GM12878 (cell line): ENCODE data around the gene MARCHF9. TPM values are rescaled to one million over a fixed set of nuclear protein-coding genes. Genes with fewer than 3 reads are reported as not detected.

Source experiments
- ATAC-seq: fragments of 200-7000 bp; cut with Tn5 transposase; 3 replicates; pipeline ENCODE4 v1.9.1; 2020; ENCODE audit warnings: mild to moderate bottlenecking, moderate library complexity
- BruUV-seq: library from RNA; stranded (reverse); fragments of 400-500 nt; replicated peaks from 2 replicates; lab custom pipeline; 2021; lab: Mats Ljungman, UMichigan
- CTCF ChIA-PET: fragments of 300-600 bp; sonication (Branson Sonifier 250); formaldehyde crosslinking; extraction: SDS; loops from one replicate; lab custom pipeline; 2021; ENCODE audit warnings: inconsistent platforms; lab: Yijun Ruan, JAX
- POLR2A ChIA-PET: fragments of 350-600 bp; formaldehyde crosslinking; extraction: SDS; loops from one replicate; lab custom pipeline; 2021; ENCODE audit warnings: inconsistent platforms; lab: Charles Lee
- RAD21 ChIA-PET: fragments of 300-600 bp; sonication (Branson Sonifier 250); formaldehyde crosslinking; loops from one replicate; lab custom pipeline; 2023; ENCODE audit warnings: antibody characterized with exemption; ENCODE audit not compliant: unreplicated experiment; lab: Charles Lee
- SMC1A ChIA-PET: fragments of 300-600 bp; sonication (Branson Sonifier 250); formaldehyde crosslinking; loops from one replicate; lab custom pipeline; 2023; ENCODE audit not compliant: unreplicated experiment, uncharacterized antibody; lab: Charles Lee
- DNase-seq: peaks from one replicate; pipeline ENCODE4 v3.0.0-alpha.2; 2011; ENCODE audit warnings: low read depth, low spot score
- FAIRE-seq: peaks from 3 replicates; lab custom pipeline; 2011; peaks lifted over from hg19 to GRCh38; lab: Jason Lieb, UNC
- H2AFZ ChIP-seq: 2 replicates; pipeline ENCODE4 v1.6.0; 2011; ENCODE audit warnings: low read depth, low read length, control low read depth; ENCODE audit not compliant: control insufficient read depth
- H3K27ac ChIP-seq: 2 replicates; pipeline ENCODE4 v1.5.1; 2011; ENCODE audit warnings: control low read depth; ENCODE audit not compliant: control insufficient read depth, insufficient read depth
- H3K27me3 ChIP-seq, 2 experiments: replicated peaks in 1 of 2; 2 replicates each; pipeline versions ENCODE4 v1.6.0 to v1.6.1; 2011; ENCODE audit warnings: low read length in 1 of 2; ENCODE audit not compliant: control insufficient read depth in 2 of 2, insufficient read depth in 2 of 2
- H3K36me3 ChIP-seq, 2 experiments: 2 replicates each; pipeline ENCODE4 v1.5.1; 2011; ENCODE audit warnings: low read length in 1 of 2; ENCODE audit not compliant: control insufficient read depth in 2 of 2, insufficient read depth in 2 of 2
- H3K4me1 ChIP-seq: 2 replicates; pipeline ENCODE4 v1.6.1; 2011; ENCODE audit warnings: mild to moderate bottlenecking, low read length, moderate library complexity, mixed read lengths; ENCODE audit not compliant: control insufficient read depth, insufficient read depth
- H3K4me2 ChIP-seq: 2 replicates; pipeline ENCODE4 v1.6.0; 2011; ENCODE audit warnings: control low read depth; ENCODE audit not compliant: control insufficient read depth, insufficient read depth
- H3K4me3 ChIP-seq: fragments of 200-600 bp; sonication (generic); 2 replicates; pipeline ENCODE4 v1.5.1; 2016
- H3K79me2 ChIP-seq: 2 replicates; pipeline ENCODE4 v1.6.0; 2011; ENCODE audit warnings: low read length; ENCODE audit not compliant: control insufficient read depth, insufficient read depth
- H3K9ac ChIP-seq: 2 replicates; pipeline ENCODE4 v1.8.0; 2011; ENCODE audit warnings: low read length, control low read depth, mixed read lengths; ENCODE audit not compliant: control insufficient read depth, insufficient read depth
- H3K9me3 ChIP-seq: replicated peaks from 3 replicates; pipeline ENCODE4 v1.5.1; 2011; ENCODE audit warnings: mild to moderate bottlenecking, low read length; ENCODE audit not compliant: control insufficient read depth, insufficient read depth
- H4K20me1 ChIP-seq: 2 replicates; pipeline ENCODE4 v1.6.0; 2011; ENCODE audit not compliant: control insufficient read depth, insufficient read depth
- SP1 ChIP-seq: IDR thresholded peaks from one replicate; pipeline ENCODE4 v1.6.1; 2011; ENCODE audit warnings: low read depth, low read length
- TARDBP ChIP-seq: IDR thresholded peaks from 2 replicates; pipeline ENCODE4 v1.6.1; 2016; ENCODE audit warnings: borderline replicate concordance
- WGBS: methylation state at CpG from one replicate; pipeline ENCODE4 v1.1.6; 2016; ENCODE audit warnings: low lambda C conversion rate; ENCODE audit not compliant: insufficient replicate concordance, insufficient coverage; ENCODE audit errors: missing lambda C conversion rate; 5-methylcytosine and 5-hydroxymethylcytosine counted together
- in situ Hi-C: fragments of 300-500 bp; cut with MboI; formaldehyde crosslinking; loops from 9 replicates; pipeline ENCODE4 v1.14.3; 2018; ENCODE audit warnings: mixed read lengths
- intact Hi-C: fragments of 100-400 bp; cut with micrococcal nuclease; formaldehyde crosslinking; loops from one replicate; pipeline ENCODE4 v1.14.2; 2022; ENCODE audit not compliant: unreplicated experiment
- microRNA-seq: library from miRNA; unstranded; fragments of <30 nt; microRNA quantifications from one replicate; pipeline ENCODE4, GENCODE V29; 2018
- polyA plus RNA-seq, 11 experiments: library from polyadenylated mRNA; depleted of rRNA in 4 of 11; unstranded in 6 of 11; stranded (reverse) in 5 of 11; fragments of >200 nt; fragmentation: Nextera tagmentation in 4 of 11; fragmentation: Illumina TruSeq in 1 of 11; extraction: Ambion mirVana in 4 of 11; extraction: Trizol in 1 of 11; gene quantifications; 1 replicate in 1 of 11; 2 replicates in 10 of 11; pipeline versions ENCODE4 v1.2.1 to v1.2.3, GENCODE V29; 2011 to 2016; ENCODE audit warnings: inconsistent platforms in 2 of 11, missing spikeins in 2 of 11, low read depth in 1 of 11
- small RNA-seq: library from RNA; depleted of rRNA; stranded (forward); fragments of <200 nt; gene quantifications from one replicate; pipeline ENCODE3, GENCODE V24; 2014
- total RNA-seq, 4 experiments: library from RNA; depleted of rRNA in 3 of 4; stranded (reverse); fragments of >200 nt in 3 of 4; fragmentation: Illumina TruSeq in 1 of 4; extraction: Trizol in 1 of 4; gene quantifications; 2 replicates each; pipeline versions ENCODE4 v1.2.1 to v1.2.3, GENCODE V29; 2013 to 2021

Gene MARCHF9
- total and polyA plus RNA-seq, 10 of the 15 experiments (the other 5 are each of a cell fraction or from before 2014, with no cell fraction given): 2.4 to 29.3 (median 13.0) TPM

DNA sequence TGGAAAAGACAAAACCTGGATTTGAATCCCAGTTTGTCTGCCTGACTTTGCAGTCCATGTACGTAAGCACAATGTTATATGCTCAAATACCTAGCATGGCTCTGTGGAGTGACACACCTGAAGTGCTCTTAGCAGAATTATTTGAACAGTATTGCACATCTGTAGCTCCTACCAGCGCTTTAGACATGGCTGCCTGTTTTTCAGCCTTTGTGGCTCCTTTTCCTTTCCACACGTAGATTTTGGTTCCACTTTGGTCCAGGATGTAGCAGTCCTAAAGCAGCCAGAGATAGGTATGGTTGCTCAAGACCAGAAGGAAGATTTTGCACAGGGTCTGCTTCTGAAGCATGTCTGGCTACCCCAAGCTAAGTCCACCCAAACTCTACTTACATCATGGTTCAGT is 54.5 kb downstream of the MARCHF9 start:
- no peak overlapping the region for H3K9ac ChIP-seq
- in situ Hi-C loops (no loop called here), intact Hi-C loops (no loop called here)
- H3K4me2 ChIP-seq: no peak overlapping the region
- H4K20me1 ChIP-seq: no peaks in the 10 kb centered on the region
- no peak for FAIRE-seq
- WGBS: 76% methylated on average over 3 of the region's 3 CpGs
- H3K9me3 ChIP-seq: no peaks in the 10 kb centered on the region
- H3K36me3 ChIP-seq: no peaks in the 10 kb centered on the region; a peak in 2 of 4 replicates
- SMC1A ChIA-PET: no interaction called here
- no peaks in the 10 kb centered on the region for H3K4me1 ChIP-seq
- H2AFZ ChIP-seq: no peak overlapping the region
- RAD21 ChIA-PET: no interaction called here
- CTCF ChIA-PET: no interaction called here
- POLR2A ChIA-PET: interaction anchor here (0.7 kb wide), 1 partner anchor 24 kb away, joined by 3 read pairs; no protein-coding TSS in a partner anchor
- no TSS peak for BruUV-seq
- DNase-seq: no peak
- H3K4me3 ChIP-seq: no peak overlapping the region
- ATAC-seq: no peak
- no peak for TF ChIP-seq TARDBP
- TF ChIP-seq SP1: no peak
- TF ChIP-seq, all 136 proteins: peak for 0
- Histone ChIP-seq H3K79me2 (no peaks in the 10 kb centered on the region), H3K27ac (no peak overlapping the region), H3K27me3 (no peaks in the 10 kb centered on the region)

Small RNAs within 50 kb of the gene (microRNA-seq; reads per million reads assigned to microRNA genes)
- not detected for gene MIR6759

Small RNAs within 50 kb of the gene (small RNA-seq; reads per million reads assigned to genes)
- gene RNU6-1083P: not detected

Other genes with a start within 250 kb of the MARCHF9 start
Only the 7 nearest of the 19 such genes appear.
- gene AGAP2, start 16.4 kb upstream of the MARCHF9 start, total RNA-seq (2014; rRNA removed): 11.1 and 14.1 TPM in 2 replicates
- gene AGAP2, start 16.4 kb upstream of the MARCHF9 start, total RNA-seq (2014; rRNA removed; fragmentation: Illumina TruSeq; extraction: Trizol): 10.2 and 13.9 TPM in 2 replicates
- gene AGAP2, start 16.4 kb upstream of the MARCHF9 start, total RNA-seq (2021): 17.9 and 19.8 TPM in 2 replicates
- 11.6 and 13.9 TPM in 2 replicates for gene AGAP2, start 16.4 kb upstream of the MARCHF9 start, polyA plus RNA-seq (2011; rRNA removed)
- 6.8 and 10.6 TPM in 2 replicates for gene AGAP2, start 16.4 kb upstream of the MARCHF9 start, polyA plus RNA-seq (2014; fragmentation: Illumina TruSeq; extraction: Trizol)
- under 1 TPM; 0.29 to 0.47 TPM for gene AGAP2, start 16.4 kb upstream of the MARCHF9 start, polyA plus RNA-seq (2014; fragmentation: Nextera tagmentation; extraction: Ambion mirVana)
- gene AGAP2, start 16.4 kb upstream of the MARCHF9 start, polyA plus RNA-seq (2014; rRNA removed): 11.3 and 13.6 TPM in 2 replicates
- gene AGAP2, start 16.4 kb upstream of the MARCHF9 start, polyA plus RNA-seq (2016; fragmentation: Nextera tagmentation; extraction: Ambion mirVana): 1 to 10 TPM; 2.5 to 2.8 TPM
- gene TSPAN31, start 10.1 kb upstream of the MARCHF9 start, total RNA-seq (2014; rRNA removed): 24.8 and 32.7 TPM in 2 replicates
- 18.8 and 21.7 TPM in 2 replicates for gene TSPAN31, start 10.1 kb upstream of the MARCHF9 start, total RNA-seq (2014; rRNA removed; fragmentation: Illumina TruSeq; extraction: Trizol)
- gene TSPAN31, start 10.1 kb upstream of the MARCHF9 start, total RNA-seq (2021): 11.8 and 13.8 TPM in 2 replicates
- gene TSPAN31, start 10.1 kb upstream of the MARCHF9 start, polyA plus RNA-seq (2011; rRNA removed): 32.2 and 40.4 TPM in 2 replicates
- 24.7 and 27.0 TPM in 2 replicates for gene TSPAN31, start 10.1 kb upstream of the MARCHF9 start, polyA plus RNA-seq (2014; fragmentation: Illumina TruSeq; extraction: Trizol)
- 10 to 100 TPM; 23.4 to 25.1 TPM for gene TSPAN31, start 10.1 kb upstream of the MARCHF9 start, polyA plus RNA-seq (2014; fragmentation: Nextera tagmentation; extraction: Ambion mirVana)
- 19.0 and 20.8 TPM in 2 replicates for gene TSPAN31, start 10.1 kb upstream of the MARCHF9 start, polyA plus RNA-seq (2014; rRNA removed)
- 10 to 100 TPM; 27.7 to 30.0 TPM for gene TSPAN31, start 10.1 kb upstream of the MARCHF9 start, polyA plus RNA-seq (2016; fragmentation: Nextera tagmentation; extraction: Ambion mirVana)
- gene CDK4, start 2.8 kb upstream of the MARCHF9 start, total RNA-seq (2014; rRNA removed): 201 and 202 TPM in 2 replicates
- gene CDK4, start 2.8 kb upstream of the MARCHF9 start, total RNA-seq (2014; rRNA removed; fragmentation: Illumina TruSeq; extraction: Trizol): 116 and 120 TPM in 2 replicates
- 189 TPM in 2 replicates for gene CDK4, start 2.8 kb upstream of the MARCHF9 start, total RNA-seq (2021)
- gene CDK4, start 2.8 kb upstream of the MARCHF9 start, polyA plus RNA-seq (2011; rRNA removed): 155 and 251 TPM in 2 replicates
- 213 and 240 TPM in 2 replicates for gene CDK4, start 2.8 kb upstream of the MARCHF9 start, polyA plus RNA-seq (2014; fragmentation: Illumina TruSeq; extraction: Trizol)
- gene CDK4, start 2.8 kb upstream of the MARCHF9 start, polyA plus RNA-seq (2014; fragmentation: Nextera tagmentation; extraction: Ambion mirVana): 10 to 100 TPM; 26.1 to 45.7 TPM
- 237 and 311 TPM in 2 replicates for gene CDK4, start 2.8 kb upstream of the MARCHF9 start, polyA plus RNA-seq (2014; rRNA removed)
- gene CDK4, start 2.8 kb upstream of the MARCHF9 start, polyA plus RNA-seq (2016; fragmentation: Nextera tagmentation; extraction: Ambion mirVana): 100 to 1,000 TPM; 344 to 385 TPM
- gene CYP27B1, start 12.0 kb downstream of the MARCHF9 start, total RNA-seq (2014; rRNA removed): 0.79 and 0.87 TPM in 2 replicates
- gene CYP27B1, start 12.0 kb downstream of the MARCHF9 start, total RNA-seq (2014; rRNA removed; fragmentation: Illumina TruSeq; extraction: Trizol): 0.41 and 0.72 TPM in 2 replicates
- gene CYP27B1, start 12.0 kb downstream of the MARCHF9 start, total RNA-seq (2021): 1.0 and 2.7 TPM in 2 replicates
- 1.8 and 2.0 TPM in 2 replicates for gene CYP27B1, start 12.0 kb downstream of the MARCHF9 start, polyA plus RNA-seq (2011; rRNA removed)
- 0.57 and 1.2 TPM in 2 replicates for gene CYP27B1, start 12.0 kb downstream of the MARCHF9 start, polyA plus RNA-seq (2014; fragmentation: Illumina TruSeq; extraction: Trizol)
- gene CYP27B1, start 12.0 kb downstream of the MARCHF9 start, polyA plus RNA-seq (2014; fragmentation: Nextera tagmentation; extraction: Ambion mirVana): under 1 TPM; 0.10 to 0.35 TPM
- 1.8 and 1.9 TPM in 2 replicates for gene CYP27B1, start 12.0 kb downstream of the MARCHF9 start, polyA plus RNA-seq (2014; rRNA removed)
- gene CYP27B1, start 12.0 kb downstream of the MARCHF9 start, polyA plus RNA-seq (2016; fragmentation: Nextera tagmentation; extraction: Ambion mirVana): 1 to 10 TPM in 1 of 2 experiments, under 1 TPM in 1; 0.95 to 1.3 TPM
- gene METTL1, start 17.0 kb downstream of the MARCHF9 start, total RNA-seq (2014; rRNA removed): 25.5 and 28.2 TPM in 2 replicates
- gene METTL1, start 17.0 kb downstream of the MARCHF9 start, total RNA-seq (2014; rRNA removed; fragmentation: Illumina TruSeq; extraction: Trizol): 8.5 and 11.3 TPM in 2 replicates
- 29.7 and 32.7 TPM in 2 replicates for gene METTL1, start 17.0 kb downstream of the MARCHF9 start, total RNA-seq (2021)
- 19.4 and 31.4 TPM in 2 replicates for gene METTL1, start 17.0 kb downstream of the MARCHF9 start, polyA plus RNA-seq (2011; rRNA removed)
- 26.7 and 29.7 TPM in 2 replicates for gene METTL1, start 17.0 kb downstream of the MARCHF9 start, polyA plus RNA-seq (2014; fragmentation: Illumina TruSeq; extraction: Trizol)
- gene METTL1, start 17.0 kb downstream of the MARCHF9 start, polyA plus RNA-seq (2014; fragmentation: Nextera tagmentation; extraction: Ambion mirVana): 10 to 100 TPM; 38.5 to 41.9 TPM
- 28.6 and 33.0 TPM in 2 replicates for gene METTL1, start 17.0 kb downstream of the MARCHF9 start, polyA plus RNA-seq (2014; rRNA removed)
- 10 to 100 TPM; 40.1 to 44.3 TPM for gene METTL1, start 17.0 kb downstream of the MARCHF9 start, polyA plus RNA-seq (2016; fragmentation: Nextera tagmentation; extraction: Ambion mirVana)
- gene EEF1AKMT3, start 17.5 kb downstream of the MARCHF9 start, total RNA-seq (2014; rRNA removed): 1.9 and 2.3 TPM in 2 replicates
- 2.8 and 2.9 TPM in 2 replicates for gene EEF1AKMT3, start 17.5 kb downstream of the MARCHF9 start, total RNA-seq (2014; rRNA removed; fragmentation: Illumina TruSeq; extraction: Trizol)
- gene EEF1AKMT3, start 17.5 kb downstream of the MARCHF9 start, total RNA-seq (2021): 4.2 and 4.8 TPM in 2 replicates
- gene EEF1AKMT3, start 17.5 kb downstream of the MARCHF9 start, polyA plus RNA-seq (2011; rRNA removed): 8.2 and 8.8 TPM in 2 replicates
- gene EEF1AKMT3, start 17.5 kb downstream of the MARCHF9 start, polyA plus RNA-seq (2014; fragmentation: Illumina TruSeq; extraction: Trizol): 3.6 and 4.9 TPM in 2 replicates
- 1 to 10 TPM; 1.2 to 3.1 TPM for gene EEF1AKMT3, start 17.5 kb downstream of the MARCHF9 start, polyA plus RNA-seq (2014; fragmentation: Nextera tagmentation; extraction: Ambion mirVana)
- gene EEF1AKMT3, start 17.5 kb downstream of the MARCHF9 start, polyA plus RNA-seq (2014; rRNA removed): 3.6 and 4.2 TPM in 2 replicates
- gene EEF1AKMT3, start 17.5 kb downstream of the MARCHF9 start, polyA plus RNA-seq (2016; fragmentation: Nextera tagmentation; extraction: Ambion mirVana): 1 to 10 TPM; 3.5 to 3.8 TPM
- gene TSFM, start 27.7 kb downstream of the MARCHF9 start, total RNA-seq (2014; rRNA removed): 35.2 and 36.7 TPM in 2 replicates
- 35.1 and 38.9 TPM in 2 replicates for gene TSFM, start 27.7 kb downstream of the MARCHF9 start, total RNA-seq (2014; rRNA removed; fragmentation: Illumina TruSeq; extraction: Trizol)
- gene TSFM, start 27.7 kb downstream of the MARCHF9 start, total RNA-seq (2021): 47.0 and 51.6 TPM in 2 replicates
- gene TSFM, start 27.7 kb downstream of the MARCHF9 start, polyA plus RNA-seq (2011; rRNA removed): 36.8 and 40.8 TPM in 2 replicates
- gene TSFM, start 27.7 kb downstream of the MARCHF9 start, polyA plus RNA-seq (2014; fragmentation: Illumina TruSeq; extraction: Trizol): 44.2 and 45.7 TPM in 2 replicates
- gene TSFM, start 27.7 kb downstream of the MARCHF9 start, polyA plus RNA-seq (2014; fragmentation: Nextera tagmentation; extraction: Ambion mirVana): 100 to 1,000 TPM; 113 to 132 TPM
- 43.0 and 46.7 TPM in 2 replicates for gene TSFM, start 27.7 kb downstream of the MARCHF9 start, polyA plus RNA-seq (2014; rRNA removed)
- 10 to 100 TPM; 96.6 to 96.8 TPM for gene TSFM, start 27.7 kb downstream of the MARCHF9 start, polyA plus RNA-seq (2016; fragmentation: Nextera tagmentation; extraction: Ambion mirVana)